Measurements from ENCODE around the gene ANOS1.

The ANOS1 gene

GRCh38 chrX:8672176-8672575 is 59.8 kb downstream of the ANOS1 start:
- no peak overlapping the region for H2AFZ ChIP-seq (ENCODE audit: low read length)
- no peak overlapping the region for H3K4me3 ChIP-seq (ENCODE audit: low read length)
- no peaks in the 10 kb centered on the region for H3K9me2 ChIP-seq (replicated peaks; ENCODE audit: insufficient read depth, low read length)
- H3K4me2 ChIP-seq (ENCODE audit: low read depth, low read length), result no peak overlapping the region
- no peaks in the 10 kb centered on the region for H3K9me3 ChIP-seq (replicated peaks; ENCODE audit: insufficient read depth, low read length)
- no peaks in the 10 kb centered on the region for H3K36me3 ChIP-seq (replicated peaks; ENCODE audit: insufficient read depth, low read length)
- H3K27me3 ChIP-seq (replicated peaks; ENCODE audit: insufficient read depth, low read length), result no peaks in the 10 kb centered on the region
- H3K27ac ChIP-seq (ENCODE audit: low read length), result no peak overlapping the region
- H3K9ac ChIP-seq (ENCODE audit: low read length), result no peak overlapping the region
- H3F3A ChIP-seq (ENCODE audit: insufficient read depth, low read length), result no peaks in the 10 kb centered on the region
- TF ChIP-seq EZH2phosphoT487 (IDR thresholded peaks at IDR 0.05; ENCODE audit: low read length) (no peak), CTCF (IDR thresholded peaks at IDR 0.05; ENCODE audit: low read length) (no peak), EZH2 (optimal IDR thresholded peaks at IDR 0.05; ENCODE audit: low read depth, low read length) (no peak)
- DNase-seq, result no peak
- H3K4me1 ChIP-seq (ENCODE audit: low read length), result no peaks in the 10 kb centered on the region
- no peaks in the 10 kb centered on the region for H3K79me2 ChIP-seq (ENCODE audit: low read length)
- H4K20me1 ChIP-seq (ENCODE audit: insufficient read depth, low read length), result no peaks in the 10 kb centered on the region

- no peaks in the 10 kb centered on the region for H3K79me2 ChIP-seq (ENCODE audit: low read length)
- TF ChIP-seq EZH2 (optimal IDR thresholded peaks at IDR 0.05; ENCODE audit: low read depth, low read length) (no peak), CTCF (IDR thresholded peaks at IDR 0.05; ENCODE audit: low read length) (no peak), EZH2phosphoT487 (IDR thresholded peaks at IDR 0.05; ENCODE audit: low read length) (no peak)
- DNase-seq, result no peak
- no peak overlapping the region for H3K4me2 ChIP-seq (ENCODE audit: low read depth, low read length)
- H3K9me2 ChIP-seq (replicated peaks; ENCODE audit: insufficient read depth, low read length), result no peaks in the 10 kb centered on the region
- no peaks in the 10 kb centered on the region for H3K9me3 ChIP-seq (replicated peaks; ENCODE audit: insufficient read depth, low read length)
- no peak overlapping the region for H2AFZ ChIP-seq (ENCODE audit: low read length)
- no peak overlapping the region for H3K9ac ChIP-seq (ENCODE audit: low read length)
- H3K36me3 ChIP-seq (replicated peaks; ENCODE audit: insufficient read depth, low read length), result no peaks in the 10 kb centered on the region
- H4K20me1 ChIP-seq (ENCODE audit: insufficient read depth, low read length), result no peaks in the 10 kb centered on the region
- no peak overlapping the region for H3K27ac ChIP-seq (ENCODE audit: low read length)
- H3K27me3 ChIP-seq (replicated peaks; ENCODE audit: insufficient read depth, low read length), result no peaks in the 10 kb centered on the region
- H3K4me3 ChIP-seq (ENCODE audit: low read length), result no peak overlapping the region
- H3F3A ChIP-seq (ENCODE audit: insufficient read depth, low read length), result no peaks in the 10 kb centered on the region
- no peaks in the 10 kb centered on the region for H3K4me1 ChIP-seq (ENCODE audit: low read length)
Measured at GRCh38 chrX:8668813-8669212, 63.1 kb downstream of the ANOS1 start.

DNA sequence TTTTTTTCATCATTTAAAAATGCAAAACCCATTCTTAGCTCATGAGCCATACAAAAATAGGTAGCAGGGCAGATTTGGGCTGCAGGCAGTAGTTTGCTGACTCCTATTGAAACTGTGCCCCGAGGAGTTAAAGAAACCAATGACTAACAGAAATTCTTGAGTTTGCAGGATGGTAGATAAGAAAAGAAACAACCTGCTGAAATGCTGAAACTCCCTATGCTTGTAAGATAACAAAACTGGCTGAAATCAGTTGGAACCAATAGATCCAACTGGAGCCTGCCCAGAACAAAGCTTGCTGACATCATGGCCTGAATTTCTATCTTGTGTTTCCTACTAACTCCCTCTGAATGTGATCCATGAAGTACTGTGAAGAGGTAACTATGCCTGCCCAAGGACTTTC is 68.6 kb downstream of the ANOS1 start:
- no peak overlapping the region for H2AFZ ChIP-seq (ENCODE audit: low read length)
- no peaks in the 10 kb centered on the region for H3K27me3 ChIP-seq (replicated peaks; ENCODE audit: insufficient read depth, low read length)
- peak overlapping the region; percentile 12 for H3K4me2 ChIP-seq (ENCODE audit: low read depth, low read length)
- no peak overlapping the region for H3K4me3 ChIP-seq (ENCODE audit: low read length)
- peak; percentile 36 for DNase-seq
- peak overlapping the region; percentile 35; the same call in 1 of the 2 replicates for H3K27ac ChIP-seq (ENCODE audit: low read length)
- no peaks in the 10 kb centered on the region for H4K20me1 ChIP-seq (ENCODE audit: insufficient read depth, low read length)
- H3K4me1 ChIP-seq (ENCODE audit: low read length), result no peaks in the 10 kb centered on the region
- no peaks in the 10 kb centered on the region for H3K9me2 ChIP-seq (replicated peaks; ENCODE audit: insufficient read depth, low read length)
- H3F3A ChIP-seq (ENCODE audit: insufficient read depth, low read length), result no peaks in the 10 kb centered on the region
- H3K9me3 ChIP-seq (replicated peaks; ENCODE audit: insufficient read depth, low read length), result no peaks in the 10 kb centered on the region
- no peak overlapping the region for H3K9ac ChIP-seq (ENCODE audit: low read length)
- no peaks in the 10 kb centered on the region for H3K79me2 ChIP-seq (ENCODE audit: low read length)
- no peak for TF ChIP-seq EZH2phosphoT487 (IDR thresholded peaks at IDR 0.05; ENCODE audit: low read length)
- TF ChIP-seq CTCF (IDR thresholded peaks at IDR 0.05; ENCODE audit: low read length), result no peak
- TF ChIP-seq EZH2 (optimal IDR thresholded peaks at IDR 0.05; ENCODE audit: low read depth, low read length), result no peak
- H3K36me3 ChIP-seq (replicated peaks; ENCODE audit: insufficient read depth, low read length), result no peaks in the 10 kb centered on the region
